K562 (cell line): ENCODE results near the gene MCL1.

Experiments used
- CGGBP1 ChIP-seq: fragments of 250-450 bp; sonication (Bioruptor Pico); IDR thresholded peaks from 2 replicates; pipeline ENCODE4 v1.9.0; 2021; ENCODE audit warnings: mild to moderate bottlenecking
- GATAD2B ChIP-seq: fragments of 450-650 bp; IDR thresholded peaks from 2 replicates; pipeline ENCODE4 v1.6.1; 2017; ENCODE audit warnings: mild to moderate bottlenecking, borderline replicate concordance
- ZNF134 ChIP-seq: fragments of 250-450 bp; sonication (Bioruptor Pico); conservative IDR thresholded peaks from 2 replicates; pipeline ENCODE4 v1.4.0; 2020

GRCh38 chr1:150558761-150559655 is 20.4 kb downstream of the MCL1 start:
- TF ChIP-seq GATAD2B (no peak), ZNF134 (no peak), CGGBP1 (CRISPR knock-in tag) (no peak)
